ENCODE data around the gene CYTH3.

The CYTH3 gene

DNA sequence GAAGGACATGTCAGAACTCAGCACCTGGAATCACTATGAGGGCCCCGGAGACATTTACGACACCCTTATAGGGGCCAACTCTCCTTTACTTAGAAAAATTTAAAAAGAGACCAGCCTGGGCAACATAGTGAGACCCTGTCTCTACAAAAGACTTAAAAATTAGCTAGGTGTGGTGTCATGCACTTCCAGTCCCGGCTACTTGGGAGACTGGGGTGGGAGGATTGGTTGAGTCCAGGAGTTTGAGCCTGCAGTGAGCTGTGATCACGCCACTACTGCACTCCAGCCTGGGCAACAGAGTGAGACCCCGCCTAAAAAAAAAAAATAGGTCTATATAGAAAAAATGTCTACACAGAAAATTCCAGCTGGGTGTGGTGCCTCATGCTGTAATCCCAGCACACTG, 7.5 kb upstream of the CYTH3 start:
- no peak for DNase-seq (ENCODE audit: low read depth)

DNA sequence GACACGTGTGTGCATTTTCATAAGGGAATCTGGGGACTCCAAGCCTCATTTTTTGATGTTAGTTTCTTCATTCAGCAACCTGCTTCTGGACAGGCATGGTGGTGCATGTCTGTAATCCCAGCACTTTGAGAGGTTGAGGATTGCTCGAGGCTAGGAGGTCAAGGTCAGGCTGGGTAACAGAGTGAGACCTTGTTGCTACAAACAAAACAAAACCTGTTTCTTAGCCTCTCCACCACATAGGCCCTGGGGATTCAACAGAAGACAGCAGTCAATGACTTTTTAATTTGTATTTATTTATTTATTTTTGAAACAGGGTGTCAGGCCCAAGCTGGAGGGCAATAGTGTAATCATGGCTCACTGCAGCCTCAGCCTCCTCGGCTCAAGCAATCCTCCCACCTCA, 6.9 kb upstream of the CYTH3 start:
- DNase-seq (ENCODE audit: low read depth): no peak

DNA sequence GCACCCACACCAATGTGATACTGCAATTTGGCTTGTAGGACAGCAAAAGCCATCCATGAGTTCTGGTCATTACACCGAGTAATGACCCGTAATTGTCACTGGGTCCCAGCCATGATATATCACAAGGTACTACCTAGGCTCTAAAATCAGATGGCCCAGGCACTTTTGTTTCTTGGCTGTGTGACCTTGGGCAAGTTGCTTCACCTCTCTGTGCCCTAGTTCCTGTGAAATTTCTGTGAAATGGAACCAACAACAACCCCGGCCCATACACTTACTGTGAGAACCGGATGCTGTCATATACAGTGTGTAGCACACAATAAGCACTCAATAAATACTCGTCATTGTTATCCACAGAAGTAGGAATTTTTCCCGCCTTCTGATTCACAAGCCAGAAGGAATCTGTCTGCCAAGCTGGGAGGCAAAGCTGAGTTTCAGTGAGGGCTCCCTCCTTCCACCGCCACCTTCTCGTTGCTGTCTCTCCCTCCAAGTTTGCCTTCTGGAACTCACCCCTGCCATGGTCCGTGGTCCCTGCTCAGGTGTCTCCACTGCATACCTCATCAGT, 6.4 kb upstream of the CYTH3 start:
- DNase-seq (ENCODE audit: low read depth): no peak

DNA sequence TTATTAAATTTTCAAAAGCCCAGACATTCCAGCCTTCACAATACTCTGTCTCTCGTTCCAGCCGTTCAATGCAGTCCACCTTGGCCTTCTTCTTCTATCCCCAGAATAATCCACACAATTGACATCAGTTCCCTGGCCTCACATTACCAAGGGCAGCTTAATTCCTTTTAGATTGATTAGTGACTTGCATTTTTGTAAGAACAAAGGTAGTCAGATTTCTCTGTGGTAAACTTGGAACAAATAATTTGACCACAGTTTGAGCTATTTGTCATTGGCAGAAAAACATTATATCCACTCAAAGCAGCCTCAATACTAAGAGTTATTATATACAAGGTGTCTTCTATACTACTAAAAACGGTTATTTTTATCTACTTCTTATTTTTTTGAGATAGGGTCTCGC, 5.1 kb upstream of the CYTH3 start:
- no peak for DNase-seq (ENCODE audit: low read depth)

DNA sequence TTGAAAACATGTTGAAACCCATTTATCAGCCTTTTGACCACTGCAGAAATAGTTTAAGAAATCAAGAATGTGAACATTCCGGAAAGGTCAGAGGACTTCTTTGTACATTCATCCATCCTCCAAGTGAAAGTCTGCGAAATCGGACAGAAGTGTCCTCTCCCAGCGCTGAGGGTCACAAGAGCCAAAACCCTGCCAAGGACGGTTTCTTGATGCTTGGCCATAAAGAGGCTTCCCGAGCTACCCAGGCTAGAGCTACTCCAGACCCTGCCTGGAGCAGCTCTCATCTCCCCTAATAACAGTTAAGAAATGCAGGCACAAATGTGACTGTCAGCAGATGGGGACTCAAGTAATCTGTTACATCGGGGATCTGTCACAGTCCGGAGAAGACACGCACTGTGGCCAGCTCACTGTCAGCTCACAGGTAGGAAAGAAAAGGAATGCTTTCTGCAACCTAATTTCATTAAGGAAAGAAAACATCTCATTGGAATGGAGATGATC, 4.5 kb upstream of the CYTH3 start:
- DNase-seq (ENCODE audit: low read depth): no peak

DNA sequence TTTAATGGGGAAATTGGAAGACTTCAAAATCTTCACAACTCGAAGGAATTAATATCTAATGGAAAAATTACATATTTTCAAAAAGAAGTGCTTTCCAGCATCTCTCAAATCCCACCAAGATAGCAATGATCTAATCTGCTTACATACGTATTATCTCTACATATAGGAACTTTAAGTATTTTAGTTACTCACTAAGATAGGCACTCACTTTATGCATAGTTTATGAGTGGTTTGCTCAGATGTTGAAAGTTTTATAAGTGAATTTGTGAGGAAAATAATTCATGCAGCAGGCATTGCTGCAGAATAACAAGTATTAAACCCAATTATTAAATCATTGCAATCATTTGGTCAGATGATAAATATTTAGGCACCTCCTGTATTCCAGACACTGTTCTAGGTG, 2.3 kb upstream of the CYTH3 start:
- DNase-seq (ENCODE audit: low read depth): no peak

DNA sequence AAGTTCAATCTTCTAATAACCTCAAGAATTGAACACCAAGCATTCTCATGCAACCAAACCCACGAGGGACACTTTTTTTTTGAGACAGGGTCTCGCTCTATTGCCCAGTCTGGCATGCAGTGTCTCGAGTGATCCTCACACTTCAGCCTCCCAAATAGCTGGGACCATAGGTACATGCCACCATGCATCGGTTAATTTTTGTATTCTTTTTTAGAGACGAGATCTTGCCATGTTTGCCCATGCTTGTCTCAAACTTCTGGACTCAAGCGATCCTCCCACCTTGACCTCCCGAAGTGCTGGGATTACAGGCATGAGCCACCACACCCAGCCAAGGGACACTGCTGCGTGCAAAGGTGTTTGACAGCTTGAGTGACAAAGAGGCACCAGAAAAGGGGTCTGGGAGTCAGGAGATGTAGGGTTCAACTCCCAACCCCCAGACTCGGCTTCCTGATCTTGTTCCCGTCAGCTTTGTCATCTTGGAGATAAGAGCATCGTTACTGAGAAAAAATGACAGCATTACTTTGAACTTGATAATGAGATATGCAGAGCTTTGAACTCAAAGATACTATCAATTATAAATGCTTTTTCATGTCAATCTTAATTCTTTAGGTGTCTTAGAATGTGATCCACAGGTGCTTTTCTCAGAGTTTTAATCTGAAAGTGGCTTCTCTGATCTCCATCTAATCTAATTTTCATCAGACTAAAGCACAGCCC, 1.6 kb upstream of the CYTH3 start:
- DNase-seq (ENCODE audit: low read depth): no peak

DNA sequence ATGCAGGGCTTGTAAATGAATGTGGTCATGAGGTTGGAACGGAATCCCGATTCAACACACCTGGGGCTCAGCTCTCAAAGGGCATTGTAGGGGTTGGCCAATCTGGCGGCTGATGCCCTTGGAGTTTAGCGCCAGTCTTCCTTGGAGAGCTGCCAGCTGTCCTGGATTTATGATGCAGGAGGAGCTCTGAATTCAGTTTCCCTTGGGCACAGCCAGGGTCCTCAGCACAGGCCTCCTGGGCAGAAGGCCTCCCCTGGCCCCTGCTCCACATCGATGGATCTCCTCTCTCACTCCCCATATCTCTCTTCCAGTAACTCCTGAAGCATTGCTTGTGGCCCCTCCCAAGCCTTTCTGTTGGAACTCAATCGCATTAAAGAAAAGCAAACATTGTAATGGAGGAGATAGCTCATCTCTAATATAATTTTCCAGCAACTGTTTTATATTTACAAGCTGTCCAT, 985 bp upstream of the CYTH3 start:
- no peak for DNase-seq (ENCODE audit: low read depth)

DNA sequence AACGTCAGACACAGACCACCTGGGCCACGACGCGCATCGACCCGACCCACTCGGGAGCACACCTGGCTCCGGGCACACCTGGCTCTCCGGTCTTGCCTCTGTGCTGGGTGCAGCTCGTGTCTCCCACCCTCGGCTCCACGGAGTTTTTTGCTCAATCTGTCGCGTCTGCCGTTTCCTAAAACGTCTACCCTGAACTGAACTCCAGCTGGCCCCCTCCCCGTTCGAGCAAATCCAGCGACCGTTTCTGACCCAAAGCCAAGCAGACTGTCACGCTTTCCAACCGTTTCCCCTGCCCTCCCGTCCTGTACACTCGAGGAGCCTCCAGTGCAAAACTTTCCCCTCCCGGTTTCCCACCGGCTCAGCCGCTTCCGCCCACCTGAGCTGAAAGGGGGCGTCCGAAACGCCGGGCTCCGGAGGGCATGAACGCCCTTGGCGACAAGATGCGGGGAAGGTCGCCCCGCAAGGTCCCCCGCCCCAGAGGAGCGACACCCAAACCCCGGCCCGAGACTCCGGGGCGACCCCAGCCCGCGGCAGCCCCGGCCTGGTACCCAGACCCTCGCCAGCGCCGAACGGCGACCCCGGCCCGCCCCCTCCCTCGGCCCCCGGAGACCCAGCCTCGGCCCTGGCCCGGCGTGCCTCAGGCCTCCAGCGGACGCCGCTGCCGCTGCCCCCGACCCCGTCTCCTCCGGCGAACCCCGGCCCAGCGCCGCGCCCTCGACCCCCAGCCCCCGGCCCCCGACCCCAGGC, 557 bp downstream of the CYTH3 start:
- DNase-seq (ENCODE audit: low read depth): no peak

DNA sequence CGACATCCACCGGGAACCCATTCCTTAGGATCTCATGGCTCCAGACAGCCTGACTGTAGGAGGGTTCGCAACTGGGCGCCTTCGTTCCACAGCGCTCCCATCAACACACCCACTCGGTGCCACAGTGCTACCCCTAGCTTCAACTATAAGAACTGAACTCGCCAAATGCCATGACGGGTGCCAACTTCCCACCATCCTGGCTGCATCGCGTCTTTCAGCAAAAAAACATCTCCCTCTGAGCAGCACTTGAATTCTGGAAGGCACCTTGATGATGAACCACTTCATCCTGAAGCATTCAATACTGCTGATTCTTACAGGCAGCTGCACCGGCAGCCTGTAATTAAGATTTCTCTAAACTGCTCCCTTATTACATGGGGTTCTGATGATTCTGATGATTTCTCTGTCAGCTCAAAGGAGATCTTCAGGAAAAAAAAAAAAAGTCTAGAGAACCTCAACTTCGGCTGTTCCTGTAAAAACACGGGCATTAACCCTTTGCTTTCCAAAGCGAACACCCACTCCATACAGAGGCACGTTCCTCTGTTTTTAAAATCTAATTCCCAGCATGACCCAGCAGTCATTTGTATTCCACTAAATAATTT, 1.3 kb downstream of the CYTH3 start:
- no peak for DNase-seq (ENCODE audit: low read depth)

DNA sequence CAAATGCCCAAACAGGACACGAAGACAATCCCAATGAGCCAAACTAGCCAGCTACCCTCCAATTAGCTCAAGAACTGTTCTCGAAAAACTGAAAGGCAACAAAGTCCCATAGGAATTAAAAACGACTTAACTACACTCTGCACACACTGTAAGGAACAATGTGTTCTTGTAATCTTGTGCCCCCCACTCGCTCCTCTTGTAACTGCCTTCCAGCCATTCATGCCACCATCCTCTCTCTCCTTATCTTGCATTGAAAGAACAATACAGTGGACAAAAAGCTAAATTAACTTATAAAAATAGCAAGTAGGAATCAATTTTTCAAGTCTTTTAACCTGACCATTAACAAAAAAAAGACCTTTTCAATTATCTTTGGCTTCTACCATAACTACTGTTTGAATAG, 2.9 kb downstream of the CYTH3 start:
- no peak for DNase-seq (ENCODE audit: low read depth)

DNA sequence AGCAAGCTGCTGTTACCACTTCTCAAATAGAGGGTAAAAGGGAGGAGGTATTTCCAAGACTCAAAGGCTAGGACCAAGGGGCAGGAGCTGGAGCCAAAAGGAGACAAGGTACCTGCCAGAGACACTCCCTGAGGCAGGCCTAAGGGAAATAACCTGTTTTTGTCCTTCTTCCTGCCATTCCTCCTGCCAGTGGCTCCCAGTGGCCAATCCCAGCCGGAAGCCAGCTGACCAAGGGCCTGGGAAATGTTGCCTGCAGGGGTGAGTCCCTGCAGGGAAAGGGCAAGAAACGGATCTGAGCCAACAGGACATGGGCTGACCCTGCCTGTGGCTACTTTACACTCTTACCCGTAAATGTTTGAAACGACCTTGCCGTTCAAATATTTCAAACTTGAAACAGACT, 3.5 kb downstream of the CYTH3 start:
- DNase-seq (ENCODE audit: low read depth): no peak

DNA sequence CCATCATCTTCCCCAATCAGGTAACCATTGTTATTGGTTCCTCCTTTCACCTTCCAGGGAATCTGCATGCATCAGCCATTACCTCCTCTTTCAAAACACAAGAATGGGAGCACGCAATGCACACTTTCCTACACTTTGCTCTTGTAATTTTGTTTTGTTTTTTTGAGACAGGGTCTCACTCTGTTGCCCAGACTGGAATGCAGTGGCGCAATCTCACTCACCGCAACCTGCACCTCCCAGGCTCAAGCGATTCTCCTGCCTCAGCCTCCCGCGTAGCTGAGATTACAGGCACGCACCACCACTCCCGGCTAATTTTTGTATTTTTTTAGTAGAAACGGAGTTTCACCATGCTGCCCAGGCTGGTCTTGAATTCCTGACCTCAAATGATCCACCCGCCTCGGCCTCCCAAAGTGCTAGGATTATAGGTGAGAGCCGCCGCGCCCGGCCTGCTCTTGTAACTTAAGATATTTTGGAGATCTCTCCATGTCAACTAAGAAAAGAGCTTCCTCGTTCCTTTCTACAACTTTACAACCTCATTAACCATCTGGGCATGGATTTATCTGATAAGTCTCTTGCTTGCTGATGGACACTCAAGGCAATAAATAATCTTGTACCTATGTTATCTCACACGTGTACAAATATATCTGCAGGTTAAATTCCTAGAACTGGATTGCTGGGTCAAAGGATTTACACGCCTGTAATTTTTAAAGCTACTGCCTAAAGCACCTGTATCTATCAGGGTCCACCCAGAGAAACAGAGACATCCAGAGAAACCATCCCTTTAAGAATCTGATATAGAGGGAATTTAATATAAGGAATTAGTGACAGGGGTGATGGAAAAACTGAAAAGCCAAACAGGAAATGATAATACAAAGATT, 4.2 kb downstream of the CYTH3 start:
- no peak for DNase-seq (ENCODE audit: low read depth)

DNA sequence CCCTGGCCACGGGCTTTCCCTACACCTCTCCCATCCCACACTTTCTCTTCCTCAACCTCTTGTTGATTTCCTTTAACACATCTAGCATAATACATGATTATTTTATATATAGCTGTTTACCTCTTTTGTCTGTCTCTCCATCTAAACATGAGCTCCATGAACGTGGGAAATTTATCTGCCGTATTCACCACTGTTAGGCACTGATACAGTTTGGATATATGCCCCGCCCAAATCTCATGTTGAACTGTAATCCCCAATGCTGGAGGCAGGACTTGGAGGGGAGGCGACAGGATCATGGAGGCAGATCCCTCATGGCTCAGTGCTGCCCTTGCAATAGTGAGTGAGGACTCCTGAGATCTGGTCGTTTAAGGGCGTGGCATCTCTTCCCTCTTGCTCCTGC, 5.7 kb downstream of the CYTH3 start:
- no peak for DNase-seq (ENCODE audit: low read depth)

DNA sequence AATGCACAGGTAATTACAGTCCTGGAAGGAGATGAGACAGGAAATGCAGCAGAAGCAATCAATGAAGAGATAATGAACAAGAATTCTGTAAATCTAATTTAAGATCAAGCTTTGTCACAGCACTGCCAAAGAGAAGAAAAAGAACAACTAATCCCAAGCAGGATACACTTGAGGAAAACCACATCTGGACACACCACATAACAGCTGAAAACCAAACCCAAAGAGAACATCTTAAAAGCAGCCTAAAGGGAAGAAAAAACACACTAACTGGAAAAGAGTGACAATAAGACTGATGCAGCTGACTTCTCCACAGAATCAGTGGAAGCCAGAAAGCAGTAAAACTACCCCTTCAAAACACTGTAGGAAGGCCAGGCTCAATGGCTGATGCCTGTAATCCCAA, 10.2 kb downstream of the CYTH3 start:
- no peak for DNase-seq (ENCODE audit: low read depth)

DNA sequence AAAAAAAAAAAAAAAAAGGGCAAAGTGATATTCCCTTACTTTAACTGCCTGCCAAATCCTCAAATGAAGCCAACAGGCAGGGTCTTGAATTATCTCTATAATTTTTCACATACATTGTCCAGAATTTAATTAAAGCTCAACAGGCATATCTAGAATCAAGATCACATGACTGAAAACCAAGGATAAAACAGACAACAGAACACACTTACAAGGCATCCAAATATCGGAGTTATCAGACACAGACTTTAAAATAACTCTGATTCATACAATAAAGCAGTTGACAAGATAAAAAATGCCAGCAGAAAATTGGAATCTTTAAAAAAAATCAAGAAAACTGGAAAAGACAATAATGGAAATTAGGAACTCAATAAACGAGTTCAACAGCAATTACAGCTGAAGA, 10.7 kb downstream of the CYTH3 start:
- no peak for DNase-seq (ENCODE audit: low read depth)

DNA sequence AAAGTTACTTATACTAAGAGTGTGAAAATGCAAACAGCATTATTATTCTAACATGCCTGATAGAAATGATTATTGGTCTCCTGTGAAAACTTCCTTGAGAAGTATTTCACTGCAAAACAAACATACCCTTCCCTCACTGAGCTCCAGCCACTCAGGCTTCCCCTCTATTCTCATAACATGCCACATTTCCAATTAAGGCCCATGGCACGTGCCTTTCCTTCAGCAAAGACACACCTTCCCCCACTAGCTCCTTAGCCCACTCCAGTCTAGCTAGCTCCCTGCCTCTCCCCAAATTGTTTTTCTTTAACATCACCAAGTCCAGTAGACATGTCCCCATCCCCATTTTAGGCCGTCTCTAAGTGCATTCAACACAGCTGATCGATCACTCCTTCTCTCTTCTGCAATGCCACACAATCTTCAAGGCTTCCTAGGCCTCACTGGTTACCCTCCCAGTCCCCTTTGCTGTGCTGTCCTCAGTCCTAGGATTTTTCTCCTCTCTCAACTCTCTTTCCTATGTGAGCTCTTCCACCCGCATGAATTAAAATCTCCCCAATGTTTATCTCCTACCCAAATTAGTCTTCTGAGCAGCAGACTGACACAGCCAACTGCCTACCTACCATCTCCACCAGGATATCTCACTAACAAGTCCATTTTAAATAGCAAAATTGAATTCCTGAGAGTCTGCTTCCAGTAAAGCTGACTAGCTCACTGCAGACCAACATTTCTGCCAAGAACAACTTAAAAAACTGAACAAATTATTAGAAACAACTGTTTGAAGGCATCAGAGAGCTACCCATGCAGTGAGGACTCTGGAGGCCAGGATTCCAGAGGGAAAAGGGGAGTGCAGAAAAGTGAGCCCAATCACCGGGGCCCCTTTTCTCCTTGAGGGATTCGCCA, 11.9 kb downstream of the CYTH3 start:
- no peak for DNase-seq (ENCODE audit: low read depth)

DNA sequence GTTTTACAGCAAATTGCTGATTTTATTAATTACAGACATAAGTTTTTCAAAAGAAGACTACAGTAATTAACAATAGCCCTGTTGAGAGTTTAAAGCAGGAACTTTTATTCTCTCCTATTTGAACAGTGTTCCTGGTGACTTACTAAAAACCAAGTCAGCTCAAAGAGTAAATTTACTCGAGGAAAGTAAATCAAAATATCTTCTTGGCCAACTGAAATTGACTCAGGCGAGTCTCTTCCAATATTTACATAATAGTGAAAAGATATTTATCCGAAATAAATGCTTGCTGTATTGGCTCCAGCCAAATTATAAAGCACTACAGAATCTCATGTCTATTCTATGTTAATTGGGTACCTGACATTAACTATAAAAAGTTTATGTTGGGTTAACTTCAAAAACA, 13.2 kb downstream of the CYTH3 start:
- no peak for DNase-seq (ENCODE audit: low read depth)

DNA sequence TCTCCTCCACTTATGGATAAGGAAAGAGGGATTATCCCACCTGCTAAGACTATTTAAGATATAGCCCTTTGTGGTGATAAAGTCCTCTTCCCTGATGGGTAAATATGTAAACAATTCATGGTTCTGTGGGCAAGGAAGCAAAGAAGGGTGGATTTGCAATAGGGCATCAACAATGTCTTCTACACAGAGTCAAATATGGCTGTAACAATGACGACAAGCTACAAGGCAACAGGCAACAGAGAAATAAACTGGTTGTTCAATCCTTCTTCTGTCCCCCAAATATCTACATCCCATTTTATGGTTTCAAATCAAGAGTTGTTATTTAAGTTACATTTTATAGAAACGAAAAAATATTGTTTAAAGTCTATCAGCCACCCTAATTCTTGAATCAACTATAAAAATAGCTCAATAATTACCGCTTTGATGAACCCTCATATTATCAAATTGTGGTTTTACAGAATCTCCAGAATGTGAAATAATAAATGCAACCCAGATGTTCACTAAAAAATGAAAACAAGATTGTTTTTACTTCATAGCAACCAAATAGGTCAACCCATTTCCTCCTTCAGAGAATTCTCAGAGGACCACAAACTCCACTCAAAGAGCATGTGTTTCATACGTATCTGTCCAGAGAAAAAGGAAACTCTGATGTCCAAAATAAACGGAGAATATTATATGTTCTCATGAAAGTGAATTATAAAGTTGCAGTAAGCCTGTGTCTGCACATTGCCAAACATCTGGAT, 13.8 kb downstream of the CYTH3 start:
- no peak for DNase-seq (ENCODE audit: low read depth)

DNA sequence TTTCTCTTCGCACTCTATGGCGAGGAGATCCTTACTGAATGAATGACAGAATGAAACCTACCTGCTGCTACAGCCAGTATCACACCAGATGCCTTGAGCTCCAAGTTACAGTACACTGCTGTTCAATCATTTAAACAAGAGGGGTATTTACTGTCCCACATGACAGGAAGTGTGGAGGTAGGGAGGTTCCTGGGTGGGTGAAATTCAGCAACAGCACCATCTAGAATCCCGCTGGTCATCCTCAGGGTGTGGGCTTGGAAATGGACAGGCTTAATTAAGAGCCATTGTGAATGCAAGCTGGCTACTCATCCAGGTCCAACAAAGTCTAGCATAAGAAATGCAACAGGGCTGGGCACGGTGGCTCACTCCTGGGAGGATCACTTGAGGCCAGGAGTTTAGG, 14.7 kb downstream of the CYTH3 start:
- DNase-seq (ENCODE audit: low read depth): no peak

Data from activated T-cell treated with anti-CD3 and anti-CD28 coated beads for 24 hours (primary cell).